ENCODE data around the gene NOL4L. TPM values are rescaled to one million over a fixed set of nuclear protein-coding genes. Genes with fewer than 3 reads are reported as not detected.

NOL4L gene
- total and polyA plus RNA-seq, 2 donors (not counting 3 experiments of a cell fraction or from before 2014, with no cell fraction given) = 55.2 to 79.6 TPM

GRCh38 chr20:32575227-32575581, 9.9 kb downstream of the NOL4L start:
- Histone ChIP-seq H2AFZ (ENCODE audit: low read depth, low read length) (no peak overlapping the region), H3K4me3 (replicated peaks in 1 of 3; ENCODE audit: insufficient read depth in 1 of 3, low read depth in 1 of 3, low read length in 3 of 3) (no peak overlapping the region), H3K9me3 (replicated peaks; ENCODE audit: control insufficient read depth, insufficient read depth, low read length) (no peaks in the 10 kb centered on the region), H3K27ac (ENCODE audit: insufficient read depth, low read depth, low read length) (no peak overlapping the region), H3K36me3 (ENCODE audit: control insufficient read depth in 2 of 2, extremely low read depth in 1 of 2, insufficient read depth in 2 of 2, low read length in 2 of 2) (no peaks in the 10 kb centered on the region), H3K4me2 (ENCODE audit: insufficient read depth, low read length) (no peak overlapping the region), H3K4me1 (ENCODE audit: control insufficient read depth, extremely low read depth, insufficient read depth, low read length) (peaks cover 3% of the 10 kb centered on the region), H3K9ac (replicated peaks; ENCODE audit: extremely low read depth, insufficient read depth, low read length) (no peak overlapping the region), H3K27me3 (ENCODE audit: control insufficient read depth in 2 of 2, insufficient read depth in 2 of 2, low read length in 2 of 2) (no peaks in the 10 kb centered on the region), H3K79me2 (ENCODE audit: control insufficient read depth, insufficient read depth, low read length) (no peaks in the 10 kb centered on the region), H4K20me1 (replicated peaks; ENCODE audit: control insufficient read depth, extremely low read depth, insufficient read depth, low read length) (no peaks in the 10 kb centered on the region), H3K9me1 (replicated peaks; ENCODE audit: control insufficient read depth, extremely low read depth, insufficient read depth, low read length) (no peaks in the 10 kb centered on the region)
- CTCF ChIA-PET = interaction anchor here (1.8 kb wide), 1 partner anchor 77 kb away, joined by 5 read pairs; no protein-coding TSS in a partner anchor
- TF ChIP-seq MAX (IDR thresholded peaks at IDR 0.05; ENCODE audit: insufficient read depth, insufficient read length) (no peak), GATA2 (IDR thresholded peaks at IDR 0.05; ENCODE audit: insufficient read depth, insufficient read length, low read depth, low read length) (no peak), POLR2A (IDR thresholded peaks at IDR 0.05; ENCODE audit: low read depth, low read length) (no peak), JUN (IDR thresholded peaks at IDR 0.05; ENCODE audit: borderline replicate concordance, insufficient read depth, insufficient read length, low read depth) (no peak), EZH2 (IDR thresholded peaks at IDR 0.05; ENCODE audit: borderline replicate concordance, low read depth, low read length, severe bottlenecking) (no peak), MYC (IDR thresholded peaks at IDR 0.05; ENCODE audit: low read depth, low read length) (no peak), FOS (IDR thresholded peaks at IDR 0.05; ENCODE audit: borderline replicate concordance, insufficient read depth, low read length) (no peak), POLR2AphosphoS5 (IDR thresholded peaks at IDR 0.05; ENCODE audit: insufficient read depth, low read depth, low read length) (no peak)
- BruUV-seq (replicated peaks) = no TSS peak
- intact Hi-C loops (cut with micrococcal nuclease) = no loop called here
- FAIRE-seq (no peak), DNase-seq (ENCODE audit: low read depth, low spot score) (no peak)
- POLR2A ChIA-PET = no interaction called here
- dilution Hi-C loops (cut with MboI; ENCODE audit: extremely low pct_ligation_motif_present, low sequenced_read_pairs) = no loop called here

All from endothelial cell of umbilical vein (primary cell).